GM12891 (cell line): Measurements from ENCODE around the gene SFXN2.
"Not testable (repeated sequence)": the region's sequence is repeated elsewhere in the genome, so short reads cannot be mapped to it uniquely, and the experiment has no call there.

ENCODE experiments used
- DNase-seq: peaks from one replicate; pipeline ENCODE4 v3.0.0; 2011; ENCODE audit warnings: low spot score; ENCODE audit not compliant: insufficient read length
- FAIRE-seq: peaks from 2 replicates; lab custom pipeline; 2011; peaks lifted over from hg19 to GRCh38; lab: Jason Lieb, UNC
- PAX5 ChIP-seq: IDR thresholded peaks from 2 replicates; pipeline ENCODE4 v1.6.1; 2011; ENCODE audit warnings: low read length, moderate library complexity, mild to moderate bottlenecking; ENCODE audit not compliant: insufficient read depth, severe bottlenecking
- POLR2A ChIP-seq: IDR thresholded peaks from 2 replicates; pipeline ENCODE4 v1.6.1; 2011; ENCODE audit warnings: low read depth, low read length, control low read depth
- POLR2AphosphoS5 ChIP-seq: IDR thresholded peaks from 2 replicates; pipeline ENCODE4 v1.6.1; 2011; ENCODE audit warnings: low read depth, low read length, control low read depth
- POU2F2 ChIP-seq: IDR thresholded peaks from 2 replicates; pipeline ENCODE4 v1.6.1; 2011; ENCODE audit warnings: low read depth, mild to moderate bottlenecking, control low read depth, low read length, moderate library complexity
- SPI1 ChIP-seq: IDR thresholded peaks from 2 replicates; pipeline ENCODE4 v1.6.1; 2011; ENCODE audit warnings: low read depth, low read length, control low read depth
- TAF1 ChIP-seq: IDR thresholded peaks from 2 replicates; pipeline ENCODE4 v1.6.1; 2011; ENCODE audit warnings: low read depth, low read length, control low read depth

Gene SFXN2

DNA sequence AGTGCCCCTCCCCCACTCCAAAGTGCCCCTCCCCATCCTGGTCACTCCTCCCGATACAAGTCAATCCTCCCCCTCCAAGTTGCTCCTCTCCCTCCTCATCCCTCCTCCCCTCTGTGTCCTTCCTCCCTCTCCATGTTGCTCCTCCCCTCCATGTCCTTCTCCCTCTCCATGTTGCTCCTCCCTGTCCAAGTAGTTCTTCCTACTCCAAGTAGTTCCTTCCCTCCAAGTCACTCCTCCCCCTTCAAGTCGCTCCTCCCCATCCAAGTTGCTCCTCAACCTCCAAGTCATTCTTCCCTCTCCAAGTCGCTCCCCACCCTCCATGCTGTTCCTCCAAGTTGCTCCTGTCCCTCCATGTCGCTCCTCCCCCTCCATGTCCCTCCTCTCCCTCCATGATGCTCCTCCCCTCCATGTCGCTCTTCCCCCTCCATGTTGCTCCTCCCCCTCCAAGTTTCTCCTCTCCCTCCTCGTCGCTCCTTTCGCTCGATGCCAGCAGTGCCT is 20.7 kb downstream of the SFXN2 start:
- no peak for FAIRE-seq
- no peak for TF ChIP-seq SPI1
- no peak for TF ChIP-seq POLR2A
- TF ChIP-seq POLR2AphosphoS5: no peak
- no peak for TF ChIP-seq POU2F2
- TF ChIP-seq TAF1: no peak
- no peak for TF ChIP-seq PAX5
- DNase-seq: no peak

DNA sequence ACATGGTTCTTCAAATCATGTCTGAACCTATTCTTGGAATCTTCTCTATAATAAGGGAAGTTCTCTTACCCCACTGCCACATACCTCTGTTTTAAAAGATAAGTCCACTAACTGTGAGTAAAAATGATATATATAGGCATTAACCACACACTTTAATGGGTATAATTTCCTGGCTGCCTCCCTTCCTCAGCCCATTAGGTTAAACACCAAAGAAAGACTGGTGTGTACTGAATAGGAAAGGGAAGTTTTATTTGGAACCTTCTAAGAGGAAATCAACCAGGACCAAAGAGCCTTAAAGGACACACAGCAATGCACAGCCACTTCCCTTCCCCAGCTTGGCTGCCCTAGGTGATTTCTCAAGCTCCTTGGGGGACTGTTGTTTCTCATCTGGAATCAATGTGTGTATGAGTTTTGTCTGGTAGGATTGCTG is 24.3 kb downstream of the SFXN2 start:
- TF ChIP-seq PAX5: no peak
- TF ChIP-seq SPI1: no peak
- TF ChIP-seq POU2F2: no peak
- no peak for TF ChIP-seq POLR2AphosphoS5
- TF ChIP-seq POLR2A: no peak
- no peak for TF ChIP-seq TAF1
- no peak for DNase-seq
- no peak for FAIRE-seq

DNA sequence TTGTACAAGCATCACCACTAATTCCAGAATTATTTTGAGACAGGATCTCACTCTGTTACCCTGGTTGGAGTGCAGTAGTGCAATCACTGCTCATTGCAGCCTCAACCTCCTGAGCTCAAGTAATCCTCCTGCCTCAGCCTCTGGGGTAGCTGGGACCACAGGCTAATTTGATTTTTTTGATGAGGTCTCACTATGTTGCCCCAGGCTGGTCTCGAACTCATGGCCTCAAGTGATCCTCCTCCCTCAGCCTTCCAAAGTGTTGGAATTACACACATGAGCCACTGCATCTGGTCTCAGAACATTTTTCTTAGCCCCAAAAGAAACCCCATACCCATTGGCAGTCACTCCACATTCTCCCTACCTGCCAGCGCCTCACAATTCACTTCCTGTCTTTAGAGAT is 25.8 kb downstream of the SFXN2 start:
- DNase-seq (no peak), FAIRE-seq (no peak)
- TF ChIP-seq POU2F2: no peak
- no peak for TF ChIP-seq SPI1
- no peak for TF ChIP-seq POLR2A
- no peak for TF ChIP-seq PAX5
- no peak for TF ChIP-seq POLR2AphosphoS5
- TF ChIP-seq TAF1: no peak

DNA sequence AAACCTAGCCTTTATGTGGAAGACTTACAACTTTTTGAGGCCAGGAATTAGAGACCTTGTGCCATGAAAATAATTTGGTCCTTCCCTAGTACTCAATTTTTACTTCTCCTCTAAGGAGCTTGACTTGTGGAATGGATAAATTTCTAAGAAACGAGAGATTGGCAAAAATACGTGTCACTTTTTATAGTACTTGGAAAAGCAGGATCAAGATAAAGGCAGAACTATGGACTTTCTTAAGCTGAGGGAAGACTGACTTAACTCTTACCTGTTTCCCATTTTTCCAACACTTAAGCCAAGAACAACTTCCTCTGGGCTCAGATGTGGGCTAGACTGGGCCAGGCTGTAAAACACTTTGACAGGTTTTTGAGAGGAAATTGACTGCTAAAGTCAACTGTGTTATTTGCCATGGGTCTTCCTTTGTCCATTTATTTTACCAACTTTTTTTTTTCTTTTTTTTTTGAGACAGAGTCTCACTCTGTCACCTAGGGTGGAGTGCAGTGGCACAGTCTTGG is 27.3 kb downstream of the SFXN2 start:
- FAIRE-seq: no peak
- no peak for DNase-seq
- no peak for TF ChIP-seq PAX5
- no peak for TF ChIP-seq SPI1
- TF ChIP-seq TAF1: no peak
- no peak for TF ChIP-seq POLR2A
- TF ChIP-seq POLR2AphosphoS5: no peak
- TF ChIP-seq POU2F2: no peak

DNA sequence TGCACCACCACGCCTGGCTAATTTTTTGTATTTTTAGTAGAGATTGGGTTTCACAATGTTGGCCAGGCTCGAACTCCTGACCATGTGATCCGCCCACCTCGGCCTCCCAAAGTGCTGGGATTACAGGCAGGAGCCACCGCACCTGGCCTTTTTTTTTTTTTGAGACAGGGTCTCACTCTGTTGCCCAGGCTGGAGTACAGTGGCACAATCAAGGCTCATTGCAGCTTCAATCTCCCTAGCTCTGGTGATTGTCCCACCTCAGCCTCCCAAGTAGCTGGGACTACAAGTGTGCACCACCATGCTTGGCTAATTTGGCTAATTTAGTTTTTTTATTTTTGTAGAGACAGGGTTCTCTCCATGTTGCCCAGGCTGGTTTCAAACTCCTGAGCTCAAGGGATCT is 27.9 kb downstream of the SFXN2 start:
- FAIRE-seq, DNase-seq: not testable (repeated sequence)

DNA sequence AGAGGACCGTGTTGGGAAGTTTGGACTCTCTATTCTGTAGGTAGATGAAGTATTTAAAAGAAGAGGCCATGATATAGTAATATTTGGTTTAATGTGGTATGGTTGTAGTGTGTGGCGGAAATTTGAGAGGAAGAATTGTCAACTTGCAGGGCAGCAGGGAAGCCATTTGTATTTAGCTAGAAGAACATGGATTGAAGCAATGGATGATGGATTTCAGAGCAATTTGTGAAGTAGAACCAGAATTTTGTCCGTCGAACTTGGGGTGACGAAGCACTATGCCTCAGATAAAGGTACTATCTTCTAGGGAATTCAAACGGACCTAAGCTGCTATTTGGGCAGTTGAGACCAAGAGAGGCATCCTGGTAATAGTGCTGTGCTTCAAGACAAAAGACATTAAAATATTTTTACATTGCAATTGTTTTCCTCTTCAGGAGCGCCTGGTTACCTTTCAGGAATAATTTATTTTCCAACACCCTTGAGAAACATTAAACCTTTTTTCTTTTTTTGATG is 28.7 kb downstream of the SFXN2 start:
- DNase-seq (no peak), FAIRE-seq (no peak)
- TF ChIP-seq POLR2AphosphoS5: no peak
- no peak for TF ChIP-seq TAF1
- no peak for TF ChIP-seq SPI1
- TF ChIP-seq POLR2A: no peak
- TF ChIP-seq POU2F2: no peak
- TF ChIP-seq PAX5: no peak

DNA sequence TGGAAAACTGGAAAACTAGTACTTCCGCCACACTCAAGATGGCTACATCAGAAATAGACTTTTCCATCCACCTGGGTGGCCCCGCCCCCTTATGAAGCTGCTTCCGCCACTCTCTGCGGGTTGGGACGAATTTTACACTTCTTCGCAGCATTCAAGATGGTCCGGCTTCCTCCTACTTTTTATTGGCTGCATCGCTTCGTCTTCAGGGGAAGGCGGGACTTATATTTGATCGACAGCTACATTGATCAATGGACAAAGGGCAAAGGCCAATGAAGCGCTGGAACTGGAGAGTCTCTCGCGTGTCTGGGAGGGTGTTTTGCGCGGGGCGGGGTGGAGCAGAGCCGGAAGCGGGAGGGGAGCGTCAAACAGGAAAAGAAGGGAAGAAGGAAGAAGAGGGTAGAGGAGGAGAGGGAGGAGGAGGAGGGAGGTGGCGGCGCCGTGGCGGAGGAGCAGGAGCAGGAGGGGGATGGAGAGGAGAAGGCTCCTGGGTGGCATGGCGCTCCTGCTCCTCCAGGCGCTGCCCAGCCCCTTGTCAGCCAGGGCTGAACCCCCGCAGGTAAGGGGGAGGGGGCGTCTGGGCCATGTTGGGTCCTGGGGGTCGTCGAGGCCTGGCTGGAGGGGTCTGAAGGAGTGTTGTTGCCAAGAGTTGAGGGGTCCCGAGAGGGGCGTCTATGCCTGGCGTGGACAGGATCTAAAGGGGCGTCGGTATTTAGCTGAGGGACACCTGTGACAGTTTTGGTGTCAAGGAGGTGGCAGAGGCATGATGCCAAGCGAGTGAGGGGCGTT is 29.3 kb downstream of the SFXN2 start, which contains the start of gene WBP1L:
Gene WBP1L, plus strand, starts transcription at position 361 of the 786 bp plus-strand sequence. Its CDS starts 106 bp downstream, at position 467.
- DNase-seq (peak; percentile 85), FAIRE-seq (peak; percentile 95)
- TF ChIP-seq POLR2A: peak; percentile 81
- no peak; the same call in 1 of the 2 replicates for TF ChIP-seq POU2F2
- no peak for TF ChIP-seq PAX5
- TF ChIP-seq TAF1: peak; percentile 62; the same call in 1 of the 2 replicates
- 0 out of 2 replicates have a peak, but pooled peaks have one; percentile 3 for TF ChIP-seq SPI1
- TF ChIP-seq POLR2AphosphoS5: peak; percentile 77

DNA sequence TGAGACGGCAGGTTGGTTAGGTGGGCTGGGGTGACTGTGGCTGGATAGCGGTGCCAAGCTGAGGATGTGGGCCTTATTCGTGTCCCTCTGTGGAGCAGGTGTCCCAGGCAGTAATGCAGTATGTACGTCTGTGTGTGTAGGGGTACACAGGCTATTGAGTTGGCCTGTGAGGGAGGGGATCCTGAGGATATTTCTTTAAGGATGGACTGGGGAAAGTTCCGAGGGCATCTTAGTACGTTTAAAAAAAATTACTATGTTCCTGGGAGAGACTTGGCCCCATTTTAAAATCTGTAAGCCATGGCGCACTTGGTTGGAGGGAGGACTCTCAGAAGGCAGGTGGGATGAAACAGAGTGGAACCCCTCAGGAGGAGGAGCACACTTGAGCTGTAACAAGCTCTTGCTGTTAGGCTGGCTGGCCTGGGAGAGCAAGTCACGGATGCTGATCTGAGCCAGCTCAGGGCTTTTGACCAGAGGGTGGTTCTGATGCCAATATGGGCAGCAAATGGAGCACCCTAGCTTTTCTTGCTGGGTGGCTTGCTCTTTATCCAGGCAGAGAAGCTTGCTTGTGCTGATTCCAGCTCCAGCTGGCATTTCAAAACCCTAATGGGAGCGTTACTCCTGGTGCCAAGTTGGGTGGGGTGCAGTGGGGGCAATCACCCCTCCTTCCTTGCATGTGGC is 30.1 kb downstream of the SFXN2 start:
- no peak for DNase-seq
- TF ChIP-seq PAX5 (no peak), POLR2A (peak; percentile 72; the same call in 1 of the 2 replicates)
- FAIRE-seq: peak; percentile 58

DNA sequence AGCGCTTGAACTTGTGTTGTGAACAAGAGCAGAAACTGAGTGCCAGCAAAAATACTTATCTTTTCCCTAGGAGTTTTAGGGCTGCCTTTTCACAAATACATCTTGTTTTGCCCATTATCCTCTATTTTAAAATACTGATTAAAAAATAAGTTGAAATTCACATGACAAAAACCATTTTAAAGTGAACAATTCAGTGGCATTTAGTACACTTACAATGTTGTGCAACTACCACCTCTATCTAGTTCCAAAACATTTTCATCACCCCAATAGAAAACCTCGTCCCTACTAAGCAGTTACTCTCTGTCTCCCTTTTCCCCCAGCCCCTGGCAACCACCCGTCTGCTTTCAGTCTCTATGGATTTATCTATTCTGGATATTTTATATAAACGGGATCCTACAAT is 30.7 kb downstream of the SFXN2 start:
- TF ChIP-seq SPI1 (no peak), POLR2AphosphoS5 (no peak), PAX5 (no peak), POLR2A (no peak), TAF1 (no peak), POU2F2 (no peak)
- FAIRE-seq (no peak), DNase-seq (no peak)

DNA sequence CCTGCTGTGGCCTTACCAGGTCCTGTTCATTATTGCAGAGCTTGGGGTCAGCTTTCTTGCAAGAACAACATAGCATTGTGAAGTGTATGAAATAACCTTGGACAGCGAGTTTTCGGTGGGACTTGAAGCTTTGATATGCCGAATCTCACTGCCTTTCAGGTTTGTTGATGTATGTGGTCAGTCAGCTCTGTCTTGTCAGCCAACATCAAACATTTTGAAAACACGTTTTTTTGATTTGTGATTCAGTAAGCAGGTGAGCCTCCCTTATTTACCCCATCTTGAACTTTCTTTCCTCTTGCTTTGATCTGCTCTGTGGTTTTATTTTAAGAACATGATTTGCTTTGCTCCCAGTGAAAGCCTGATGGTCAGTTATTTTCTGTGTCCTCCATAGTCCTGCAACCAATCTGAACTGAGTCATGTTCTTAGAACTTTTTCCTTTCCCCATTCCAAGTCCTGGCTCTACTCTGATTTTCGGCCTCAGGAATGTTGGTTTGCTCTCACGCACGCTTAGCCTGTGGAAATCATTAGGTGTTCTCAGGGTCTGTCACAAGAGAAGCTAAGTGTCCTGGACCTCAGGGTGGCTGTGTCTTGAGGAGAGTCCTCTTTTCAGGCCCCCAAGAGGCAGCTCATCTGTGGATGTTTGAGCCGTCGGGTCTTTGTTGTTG is 38.0 kb downstream of the SFXN2 start:
- no peak for FAIRE-seq
- DNase-seq: no peak
- TF ChIP-seq TAF1: no peak
